ENCODE data around the gene BLOC1S5.
"Not testable (repeated sequence)": the region's sequence is repeated elsewhere in the genome, so short reads cannot be mapped to it uniquely, and the experiment has no call there.

Gene BLOC1S5

DNA sequence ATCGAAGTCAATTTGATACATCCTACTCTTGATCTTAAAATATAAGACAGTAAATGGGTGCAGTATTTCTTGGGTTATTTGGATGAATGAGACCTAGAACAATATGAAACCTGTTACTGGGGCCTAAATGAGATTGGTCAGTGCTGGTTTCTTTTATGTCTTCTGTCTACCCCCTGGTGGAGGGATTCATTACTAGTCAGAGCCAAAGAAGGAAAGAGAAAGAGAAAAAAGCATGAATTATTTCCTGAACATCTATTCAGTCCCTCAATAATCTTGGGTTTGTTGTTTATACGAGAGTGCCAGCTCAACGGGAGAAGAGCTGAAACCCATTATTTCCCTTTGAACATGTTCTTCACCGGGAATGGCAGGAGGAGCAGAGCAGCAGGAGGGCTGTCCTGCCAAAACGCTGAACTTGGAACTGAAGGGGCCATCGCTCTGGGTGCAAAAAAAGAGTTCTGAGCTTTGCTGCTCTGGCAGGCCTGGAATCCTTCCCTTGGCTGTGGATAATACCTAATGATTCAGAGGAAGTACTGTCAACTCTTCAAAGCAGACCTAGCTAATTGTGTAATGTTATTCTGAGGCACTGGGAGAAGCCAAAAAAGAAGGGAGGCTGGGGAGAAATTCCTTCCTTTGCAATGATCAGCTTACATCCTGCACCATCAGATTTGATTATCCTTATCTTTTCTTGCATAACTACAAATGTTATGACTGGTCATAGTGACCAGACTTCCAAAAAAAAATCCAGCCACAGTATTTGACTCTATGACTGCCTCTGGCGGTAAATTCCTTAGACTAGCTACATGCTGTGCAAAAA lies 72.0 kb downstream of the BLOC1S5 start:
- peak; percentile 73 for DNase-seq (ENCODE audit: low spot score)

DNA sequence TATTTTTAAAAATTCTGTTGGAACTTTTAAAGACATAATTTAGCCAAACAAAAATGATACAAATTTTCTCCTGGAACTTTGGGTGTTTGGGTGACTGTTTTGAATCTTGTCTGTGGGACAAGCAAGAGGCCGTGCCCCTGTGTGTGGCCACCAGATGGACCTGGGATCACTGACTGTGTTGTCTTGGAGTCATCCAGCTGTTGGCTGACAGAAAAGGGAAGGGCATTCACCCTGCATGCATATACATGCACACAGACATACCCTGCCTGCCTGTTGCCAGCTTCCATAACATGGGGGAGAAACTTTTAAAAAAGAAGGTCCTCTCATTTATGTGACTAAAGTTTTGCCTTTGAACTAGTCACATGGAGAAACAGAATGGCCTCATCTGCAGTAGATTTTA lies 72.7 kb downstream of the BLOC1S5 start:
- no peak for DNase-seq (ENCODE audit: low spot score)

DNA sequence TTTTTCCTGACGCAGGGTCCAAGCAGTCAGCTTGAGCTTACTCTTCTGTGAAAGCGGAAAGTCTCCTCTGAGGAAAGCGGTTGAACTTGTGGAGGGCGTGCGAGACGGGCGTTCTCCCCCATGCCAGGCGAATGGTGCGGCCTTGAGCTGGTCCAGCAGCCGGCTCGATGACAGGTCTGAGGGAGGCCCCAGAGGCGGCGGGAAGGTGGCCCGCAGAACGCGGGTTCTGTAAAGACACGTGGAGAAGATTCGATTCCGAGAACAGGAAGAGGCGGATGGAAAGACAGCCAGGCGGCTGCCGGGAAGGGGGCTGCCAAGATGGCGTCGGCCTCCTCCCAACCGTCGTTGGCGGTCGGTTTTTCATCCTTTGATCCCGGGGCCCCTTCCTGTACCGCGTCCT lies 78.0 kb downstream of the BLOC1S5 start:
- no peak for DNase-seq (ENCODE audit: low spot score)

DNA sequence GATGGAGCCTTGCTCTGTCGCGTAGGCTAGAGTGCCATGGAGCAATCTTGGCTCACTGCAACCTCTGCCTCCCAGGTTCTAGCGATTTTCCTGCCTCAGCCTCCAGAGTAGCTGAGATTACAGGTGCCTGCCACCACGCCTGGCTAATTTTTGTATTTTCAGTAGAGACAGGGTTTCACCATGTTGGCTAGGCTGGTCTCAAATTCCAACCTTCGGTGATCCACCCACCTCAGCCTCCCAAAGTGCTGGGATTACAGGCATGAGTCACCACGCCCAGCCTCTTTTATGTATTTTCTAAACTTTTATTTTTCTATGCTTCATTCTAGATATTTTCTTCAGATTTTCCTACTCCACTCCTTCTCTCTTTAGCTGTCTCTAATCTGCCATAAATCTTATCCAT lies 80.2 kb downstream of the BLOC1S5 start:
- not testable (repeated sequence) for DNase-seq (ENCODE audit: low spot score)

DNA sequence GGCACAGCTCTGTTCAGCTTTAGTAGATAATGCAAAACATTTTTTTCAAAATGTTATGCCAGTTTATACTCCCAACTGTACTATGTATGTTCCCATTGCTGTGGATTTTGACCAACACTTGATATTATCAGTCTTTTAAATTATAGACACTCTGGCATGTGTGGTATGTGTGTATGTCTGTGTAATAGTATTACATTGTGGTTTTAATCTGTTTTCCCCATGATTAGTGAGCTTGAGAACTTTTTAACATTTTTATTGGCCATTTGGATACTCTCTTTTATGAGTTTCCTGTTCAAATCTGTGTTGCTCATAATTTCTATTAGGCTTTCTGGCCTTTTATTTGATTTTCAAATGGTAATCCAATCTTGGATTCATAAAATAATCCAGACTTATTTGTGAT lies 84.4 kb downstream of the BLOC1S5 start:
- no peak for DNase-seq (ENCODE audit: low spot score)

DNA sequence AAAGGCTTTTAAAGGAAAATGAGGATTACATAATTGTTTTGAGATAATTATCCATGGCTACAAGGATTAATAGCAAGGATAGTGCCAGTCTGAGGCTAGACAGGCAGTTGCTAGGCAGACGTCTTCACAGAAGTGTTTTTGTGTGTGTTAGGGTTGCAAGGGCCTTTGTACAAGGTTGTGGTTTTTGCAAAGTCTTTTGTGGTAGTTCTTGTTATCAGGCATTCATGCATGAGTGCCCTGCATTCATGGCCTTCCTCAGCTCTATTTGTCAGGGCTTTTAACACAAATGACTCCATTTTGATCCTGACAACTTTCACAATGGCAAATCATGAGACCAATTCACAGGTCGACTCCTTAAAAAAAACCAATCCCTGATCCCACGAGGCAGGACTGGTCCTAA lies 85.5 kb downstream of the BLOC1S5 start:
- DNase-seq (ENCODE audit: low spot score) = no peak

DNA sequence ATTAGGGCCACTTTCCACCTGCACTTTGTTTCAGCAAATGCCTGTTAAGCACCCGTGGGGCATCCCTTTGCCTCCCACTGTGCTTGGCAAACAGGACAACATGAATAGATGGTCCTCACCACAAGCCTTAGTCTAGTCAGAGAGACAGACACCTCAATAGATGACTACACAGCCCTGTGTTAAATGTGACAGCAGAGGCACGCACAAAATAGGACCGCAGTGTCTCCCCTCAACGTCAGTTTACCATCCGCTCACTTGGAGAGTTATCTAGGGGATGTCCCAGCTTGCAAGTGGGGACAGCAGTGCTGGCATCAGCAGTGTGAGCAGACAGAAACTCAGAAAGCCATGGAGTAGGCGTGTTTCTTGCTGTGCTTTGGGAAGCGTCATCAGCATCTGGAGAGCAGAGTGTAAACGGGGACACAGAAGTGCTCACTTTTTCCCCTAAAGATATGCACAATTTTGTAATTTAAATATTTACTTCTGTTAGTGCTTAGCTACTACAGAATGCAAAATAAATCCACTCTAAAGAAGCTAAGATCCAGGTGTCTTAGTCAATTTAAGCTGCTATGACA lies 87.6 kb downstream of the BLOC1S5 start:
- no peak for DNase-seq (ENCODE audit: low spot score)

DNA sequence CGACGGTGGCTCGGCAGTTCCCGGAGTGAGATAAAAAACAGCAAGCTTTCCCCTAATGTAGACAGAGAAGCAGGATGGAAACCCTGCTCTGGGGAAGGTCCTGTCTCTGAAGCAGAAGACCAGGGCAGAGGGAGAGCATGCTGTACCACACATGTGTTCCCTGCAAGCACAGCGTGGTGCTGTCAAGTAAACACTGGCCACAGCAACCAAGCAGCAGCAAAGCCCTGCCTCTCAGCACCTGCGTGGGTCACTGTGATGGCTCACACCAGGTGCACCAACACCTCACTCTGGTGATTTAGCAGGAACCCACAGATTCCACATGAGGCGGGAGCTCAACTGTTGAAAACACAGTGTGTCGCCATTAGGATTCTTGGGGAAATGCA lies 88.4 kb downstream of the BLOC1S5 start:
- no peak for DNase-seq (ENCODE audit: low spot score)

DNA sequence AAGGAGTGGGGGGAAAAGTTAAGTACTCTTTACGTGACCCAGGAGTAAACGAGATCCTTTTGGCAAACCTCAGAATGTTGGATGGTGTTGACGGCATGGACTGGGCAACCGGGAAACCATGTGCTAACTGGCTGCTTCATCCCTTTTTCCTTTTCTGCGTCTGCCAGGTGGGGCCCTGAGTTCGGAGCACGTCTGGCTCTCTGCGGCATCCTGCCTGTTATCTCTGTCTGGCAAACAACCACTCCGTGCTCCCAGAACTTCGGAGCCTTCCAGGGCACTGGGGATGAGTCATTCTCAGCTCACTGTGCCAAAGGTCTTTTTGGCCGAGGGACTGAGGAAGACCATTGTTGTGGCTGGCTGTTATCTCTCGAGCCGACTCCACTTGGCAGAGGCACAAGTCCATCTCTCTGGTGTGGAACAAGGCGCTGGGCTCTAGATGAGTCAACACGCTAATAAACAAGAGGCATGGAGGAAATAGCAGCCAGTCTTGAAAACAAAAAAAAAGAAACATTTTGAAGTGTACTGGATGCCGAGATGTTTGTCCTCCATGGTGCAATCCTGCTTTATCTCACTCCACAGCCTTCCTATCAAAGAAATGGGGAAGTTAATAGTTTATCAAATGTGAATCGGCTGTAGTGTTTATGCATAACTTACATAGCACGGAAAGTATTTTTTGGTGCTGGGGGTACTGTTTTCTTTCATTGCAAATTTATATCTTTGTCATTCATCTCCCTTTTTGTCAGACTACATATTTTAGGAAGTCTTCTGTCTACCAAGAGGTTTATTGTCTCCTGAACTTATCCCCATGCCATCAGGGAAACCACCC lies 89.0 kb downstream of the BLOC1S5 start:
- peak; percentile 60 for DNase-seq (ENCODE audit: low spot score)

DNA sequence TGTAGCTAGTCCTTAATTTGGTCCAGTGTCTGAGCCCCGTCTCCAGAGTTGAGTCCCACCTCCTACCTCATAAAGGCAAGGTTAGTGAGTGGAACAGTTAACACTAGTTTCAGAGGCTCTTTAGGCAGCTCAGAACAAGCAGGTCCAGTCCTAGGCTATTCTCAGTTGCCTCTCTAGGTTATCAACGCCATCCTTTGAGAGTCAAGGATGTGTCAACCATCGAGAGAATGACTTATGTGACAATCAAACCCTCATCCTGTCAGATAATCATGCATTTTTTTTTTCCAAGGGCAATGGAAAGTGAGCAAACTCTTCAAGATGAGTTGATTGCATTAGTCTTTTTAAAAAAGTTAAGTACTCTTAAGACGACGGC lies 89.6 kb downstream of the BLOC1S5 start:
- DNase-seq (ENCODE audit: low spot score) = no peak

DNA sequence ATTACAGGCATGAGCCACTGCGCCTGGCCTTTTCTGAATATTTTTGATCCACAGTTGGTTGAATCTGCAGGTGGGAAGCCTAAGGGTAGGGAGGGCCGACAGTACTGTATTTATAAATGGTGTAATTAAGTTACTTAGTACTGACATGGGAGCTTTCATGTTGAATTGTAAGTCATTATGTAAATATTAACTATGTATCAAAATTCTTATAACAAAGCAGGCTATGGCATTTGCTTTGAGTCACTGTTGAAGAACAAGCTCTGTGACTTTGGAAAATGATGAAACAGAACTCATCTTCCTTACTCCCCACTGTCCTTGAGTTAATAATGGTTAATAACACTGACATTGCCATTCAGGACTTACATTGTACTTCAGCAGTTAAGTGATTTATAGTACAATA lies 90.6 kb downstream of the BLOC1S5 start:
- DNase-seq (ENCODE audit: low spot score) = no peak

DNA sequence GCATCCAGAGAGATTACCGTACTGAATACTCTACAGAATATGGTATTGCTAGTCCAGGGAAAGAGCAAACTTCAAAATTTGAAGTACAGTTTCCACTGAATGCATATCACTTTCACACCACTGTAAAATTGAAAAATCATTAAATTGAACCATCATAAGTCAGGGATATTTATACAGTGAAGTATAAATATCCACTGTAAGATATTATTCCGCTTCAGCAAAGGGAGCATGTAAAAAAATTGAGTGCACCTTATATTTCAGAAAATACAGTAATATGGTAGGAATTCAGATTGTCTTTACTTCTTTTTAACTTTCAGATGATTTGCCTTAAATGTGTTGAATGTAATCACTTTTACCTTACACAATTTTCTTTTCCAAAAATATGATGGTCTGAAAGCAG lies 92.7 kb downstream of the BLOC1S5 start:
- no peak for DNase-seq (ENCODE audit: low spot score)

DNA sequence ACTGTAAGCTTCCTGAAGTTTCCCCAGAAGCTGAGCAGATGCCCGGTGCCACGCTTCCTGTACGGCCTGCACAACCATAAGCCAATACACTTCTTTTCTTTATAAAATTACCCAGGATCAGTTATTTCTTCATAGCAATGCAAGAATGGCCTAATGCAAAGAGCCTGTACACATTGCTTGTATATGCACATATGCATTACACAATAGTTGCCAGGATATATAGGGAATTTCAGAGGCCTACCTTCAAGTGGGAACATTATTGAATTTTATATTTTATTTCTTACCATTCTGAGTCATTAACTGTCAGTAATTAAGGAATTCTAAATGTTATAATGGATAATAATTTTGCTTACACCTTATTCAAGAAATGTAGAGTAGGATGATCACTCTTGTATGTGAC lies 93.6 kb downstream of the BLOC1S5 start:
- DNase-seq (ENCODE audit: low spot score) = no peak

All from AG08396 (cell line).